GM12891 (cell line): Measurements from ENCODE around the gene ALK.

Experiments used
- PAX5 ChIP-seq: IDR thresholded peaks from 2 replicates; pipeline ENCODE4 v1.6.1; 2011; ENCODE audit warnings: low read length, moderate library complexity, mild to moderate bottlenecking; ENCODE audit not compliant: insufficient read depth, severe bottlenecking
- POLR2A ChIP-seq: IDR thresholded peaks from 2 replicates; pipeline ENCODE4 v1.6.1; 2011; ENCODE audit warnings: low read depth, low read length, control low read depth
- POLR2AphosphoS5 ChIP-seq: IDR thresholded peaks from 2 replicates; pipeline ENCODE4 v1.6.1; 2011; ENCODE audit warnings: low read depth, low read length, control low read depth
- POU2F2 ChIP-seq: IDR thresholded peaks from 2 replicates; pipeline ENCODE4 v1.6.1; 2011; ENCODE audit warnings: low read depth, mild to moderate bottlenecking, control low read depth, low read length, moderate library complexity
- SPI1 ChIP-seq: IDR thresholded peaks from 2 replicates; pipeline ENCODE4 v1.6.1; 2011; ENCODE audit warnings: low read depth, low read length, control low read depth
- TAF1 ChIP-seq: IDR thresholded peaks from 2 replicates; pipeline ENCODE4 v1.6.1; 2011; ENCODE audit warnings: low read depth, low read length, control low read depth

DNA sequence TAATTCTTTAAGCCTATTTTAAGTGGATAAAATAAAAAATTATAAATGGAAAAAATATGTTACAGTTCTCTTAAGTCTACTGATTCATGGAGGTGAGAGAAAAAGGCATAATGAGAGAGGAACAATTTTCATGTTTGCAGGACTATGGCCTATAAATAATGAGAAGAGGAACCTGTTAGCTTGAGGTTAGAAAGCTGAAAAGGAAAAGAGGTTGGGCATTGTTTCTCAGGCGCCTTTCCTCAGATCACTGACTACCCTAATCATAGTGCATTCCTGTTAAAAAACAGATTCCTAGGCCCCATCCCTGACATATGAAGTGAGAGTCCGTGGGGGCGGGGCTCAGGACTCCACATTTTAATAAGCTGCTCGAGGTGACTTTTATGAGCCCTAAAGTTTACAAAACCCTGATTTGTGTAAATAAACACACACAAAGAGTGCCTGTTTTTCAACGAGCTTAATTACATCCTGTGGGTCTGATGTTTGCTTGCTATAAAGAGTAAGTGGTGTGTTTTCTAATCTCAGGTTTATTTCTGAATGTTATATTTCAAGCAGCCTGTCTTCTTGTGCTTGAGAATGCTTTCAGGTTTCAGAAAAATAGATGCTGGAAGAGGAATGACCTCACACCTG is 470.7 kb downstream of the ALK start:
- no peak for TF ChIP-seq POLR2AphosphoS5
- no peak for TF ChIP-seq POLR2A
- TF ChIP-seq POU2F2 = no peak
- TF ChIP-seq TAF1 = no peak
- no peak for TF ChIP-seq SPI1
- no peak for TF ChIP-seq PAX5
